Heart left ventricle (tissue), 16 donors: ENCODE measurements around the gene HMGA1. TPM values are rescaled to one million over a fixed set of nuclear protein-coding genes. Genes with fewer than 3 reads are reported as not detected.

ENCODE experiments used
- ATAC-seq, 4 donors: fragments of 200-7000 bp; cut with Tn5 transposase; one replicate each; pipeline ENCODE4 v1.9.1; 2020 to 2022; ENCODE audit warnings: moderate library complexity in 4 of 4, mild to moderate bottlenecking in 3 of 4, moderate number of reproducible peaks in 1 of 4
- DNase-seq, 5 donors: peaks; one replicate each; pipeline ENCODE4 v3.0.0-alpha.2; 2020
- H3K27ac ChIP-seq, 12 donors: fragments of 200-600 bp; sonication (generic) in 4 of 12; one replicate each; pipeline versions ENCODE4 v1.5.0 to v1.8.0; 2016 to 2022; ENCODE audit warnings: mild to moderate bottlenecking in 2 of 12
- H3K27me3 ChIP-seq, 9 donors: fragments of 200-600 bp; sonication (generic) in 2 of 9; one replicate each; pipeline versions ENCODE4 v1.5.1 to v1.8.0; 2016 to 2022; ENCODE audit warnings: mild to moderate bottlenecking in 3 of 9
- H3K36me3 ChIP-seq, 9 donors: fragments of 200-600 bp; sonication (generic) in 2 of 9; one replicate each; pipeline versions ENCODE4 v1.5.0 to v1.8.0; 2018 to 2022; ENCODE audit warnings: mild to moderate bottlenecking in 2 of 9
- H3K4me1 ChIP-seq, 12 donors: fragments of 200-600 bp; sonication (generic) in 4 of 12; one replicate each; pipeline versions ENCODE4 v1.5.0 to v1.8.0; 2016 to 2022; ENCODE audit warnings: mild to moderate bottlenecking in 3 of 12
- H3K4me3 ChIP-seq, 12 donors: fragments of 200-600 bp; sonication (generic) in 4 of 12; one replicate each; pipeline versions ENCODE4 v1.5.0 to v1.8.0; 2017 to 2022; ENCODE audit warnings: mild to moderate bottlenecking in 9 of 12, moderate library complexity in 4 of 12
- H3K9me3 ChIP-seq, 12 donors: fragments of 200-600 bp; sonication (generic) in 4 of 12; one replicate each; pipeline versions ENCODE4 v1.5.0 to v1.8.0; 2016 to 2022; ENCODE audit warnings: mild to moderate bottlenecking in 1 of 12
- POLR2A ChIP-seq, 2 donors: fragments of 450-650 bp; IDR thresholded peaks; one replicate each; pipeline ENCODE4 v1.6.1; 2017; ENCODE audit warnings: antibody characterized with exemption in 2 of 2, mild to moderate bottlenecking in 2 of 2, moderate library complexity in 2 of 2
- WGBS, 4 donors: extraction: QIAGEN DNeasy Blood & Tissue Kit in 2 of 4; methylation state at CpG; one replicate each; pipeline versions ENCODE4 v1.1.5 to v1.1.7; 2013 to 2018; 5-methylcytosine and 5-hydroxymethylcytosine counted together
- intact Hi-C, 10 donors: fragments of 100-400 bp; cut with DNase I; formaldehyde crosslinking; loops; one replicate each; pipeline versions ENCODE4 v1.11.1 to v1.14.2; 2022
- polyA plus RNA-seq, 2 donors: library from polyadenylated mRNA; stranded (reverse); fragments of 200-250 nt; gene quantifications; one replicate each; pipeline ENCODE4 v1.2.3, GENCODE V29; 2013
- total RNA-seq, 9 donors: library from RNA; depleted of rRNA in 2 of 9; stranded (reverse); fragments of >200 nt in 2 of 9; fragmentation: NEBNext Ultra II Directional in 3 of 9; extraction: Animal tissue kit (Norgen Biotek cat#: 25700) in 3 of 9; gene quantifications; one replicate each; pipeline versions ENCODE4 v1.1.0 to v1.2.4, GENCODE V29; 2016 to 2023
- TF ChIP-seq, protein P1 (sequence below), 12 donors: fragments of 200-600 bp; sonication (generic) in 4 of 12; IDR thresholded peaks; one replicate each; pipeline versions ENCODE4 v1.5.0 to v1.8.0; 2018 to 2022; ENCODE audit warnings: antibody characterized with exemption in 12 of 12, mild to moderate bottlenecking in 5 of 12
- donor health status: ischemic (EF 13 %, LVEDD 7.1; RV severe dilation, severe dysfunction).
- donor health status: healthy with polysubstance abuse.
- donor health status: DM: no; HTN: yes; CAD: no.
- donor health status: DM: no; HTN: no; CAD: no.
- donor health status: ischemic (EF 25% LVEDD 6.9; RV normal size, moderate dysfunction).
- donor health status: ischemic (EF 25% LVEDD 5.7; RV mildly dilated, moderate dysfunction).
- donor health status: healthy.
- donor health status: DM: yes; HTN: yes; CAD: no.
- donor health status: ischemic (EF 35%, LVEDD 5.7; RV mildly dilated, moderate dysfunction).
- donor health status: nonischemic (EF 11% LVEDD 7.7; RV severe dilation, severe dysfunction).
- donor health status: DM: yes; HTN: yes; CAD: no.
- donor health status: PGD.
- donor health status: ischemic (EF 29% LVEDD 5.4; RV normal size, mild dysfunction).
- donor health status: nonischemic (EF 23%, LVEDD 6.1; RV moderate dilation, normal function).

Gene HMGA1
- total and polyA plus RNA-seq, 11 donors, result 23.0 to 76.1 (median 44.8) TPM

DNA sequence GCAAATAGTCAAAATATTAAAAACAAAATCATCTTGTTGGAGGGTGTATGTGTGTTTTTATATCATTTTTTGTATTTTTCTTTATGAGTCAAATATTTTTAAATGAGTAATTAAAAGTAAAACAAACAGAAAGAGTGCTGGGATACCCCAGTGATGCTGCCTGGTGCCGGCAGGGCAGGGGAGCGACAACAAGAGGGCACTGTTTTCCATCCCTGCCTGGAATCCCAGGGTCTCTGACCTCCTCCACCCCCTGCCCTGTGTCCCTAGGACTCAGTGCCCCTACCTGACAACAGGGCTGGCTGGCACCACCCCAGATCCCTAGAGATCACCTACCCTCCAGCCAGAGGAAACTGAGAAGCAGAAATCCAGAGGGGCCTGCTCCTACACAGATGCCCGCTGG lies 41.9 kb upstream of the HMGA1 start:
- Histone ChIP-seq H3K4me3 (no peak overlapping the region), H3K4me1 (peaks cover 0 to 15% (median 5%) of the 10 kb centered on the region in 12 donors), H3K9me3 (no peaks in the 10 kb centered on the region), H3K36me3 (no peaks in the 10 kb centered on the region), H3K27me3 (no peaks in the 10 kb centered on the region), H3K27ac (no peak overlapping the region)
- 78 to 89% (median 82%) methylated on average over 2 to 3 of the region's 3 CpGs for WGBS, 4 donors
- ATAC-seq, result no peak
- intact Hi-C loops, result loop anchor here in 9 of 10 donors (2.0 to 10.0 kb wide), 8 partner anchors 38 to 413 kb away; partner anchors contain the start of genes SMIM29 (in 4 of the 9) and HMGA1 (in 1 of the 9)
- DNase-seq, result no peak
- TF ChIP-seq, protein P1, sequence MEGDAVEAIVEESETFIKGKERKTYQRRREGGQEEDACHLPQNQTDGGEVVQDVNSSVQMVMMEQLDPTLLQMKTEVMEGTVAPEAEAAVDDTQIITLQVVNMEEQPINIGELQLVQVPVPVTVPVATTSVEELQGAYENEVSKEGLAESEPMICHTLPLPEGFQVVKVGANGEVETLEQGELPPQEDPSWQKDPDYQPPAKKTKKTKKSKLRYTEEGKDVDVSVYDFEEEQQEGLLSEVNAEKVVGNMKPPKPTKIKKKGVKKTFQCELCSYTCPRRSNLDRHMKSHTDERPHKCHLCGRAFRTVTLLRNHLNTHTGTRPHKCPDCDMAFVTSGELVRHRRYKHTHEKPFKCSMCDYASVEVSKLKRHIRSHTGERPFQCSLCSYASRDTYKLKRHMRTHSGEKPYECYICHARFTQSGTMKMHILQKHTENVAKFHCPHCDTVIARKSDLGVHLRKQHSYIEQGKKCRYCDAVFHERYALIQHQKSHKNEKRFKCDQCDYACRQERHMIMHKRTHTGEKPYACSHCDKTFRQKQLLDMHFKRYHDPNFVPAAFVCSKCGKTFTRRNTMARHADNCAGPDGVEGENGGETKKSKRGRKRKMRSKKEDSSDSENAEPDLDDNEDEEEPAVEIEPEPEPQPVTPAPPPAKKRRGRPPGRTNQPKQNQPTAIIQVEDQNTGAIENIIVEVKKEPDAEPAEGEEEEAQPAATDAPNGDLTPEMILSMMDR (IDR thresholded peaks at IDR 0.05), result no peak
- no peak for TF ChIP-seq POLR2A (IDR thresholded peaks at IDR 0.05)

DNA sequence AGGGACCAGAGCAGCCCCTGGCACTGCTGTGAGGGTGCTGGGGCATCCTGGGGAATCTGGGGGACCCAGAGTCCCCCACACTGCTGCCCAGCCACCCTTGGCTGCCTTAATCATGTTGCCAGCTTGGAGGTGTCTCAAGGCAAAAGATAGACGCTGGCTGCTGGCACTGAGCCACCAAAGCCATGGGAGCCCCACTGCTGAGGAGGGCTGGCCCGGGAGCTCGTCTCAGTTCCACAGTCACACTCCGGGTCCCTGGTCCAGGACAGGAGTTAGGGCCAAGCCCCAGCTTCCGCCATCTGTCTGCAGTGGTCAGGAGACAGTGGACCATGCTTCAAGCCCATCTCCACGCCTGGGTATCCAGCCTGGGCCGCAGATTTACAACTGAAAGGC lies 41.0 kb upstream of the HMGA1 start:
- Histone ChIP-seq H3K4me1 (peaks cover 0 to 11% (median 5%) of the 10 kb centered on the region in 12 donors), H3K9me3 (no peaks in the 10 kb centered on the region), H3K4me3 (peak overlapping the region in 5 of 12 donors; percentile 53 to 65 (median 59)), H3K27ac (no peak overlapping the region), H3K27me3 (no peaks in the 10 kb centered on the region), H3K36me3 (no peaks in the 10 kb centered on the region)
- intact Hi-C loops, result loop anchor here (1.0 to 10.0 kb wide), 14 partner anchors 37 to 413 kb away; partner anchors contain the start of genes SMIM29 (in 5 of the 10) and HMGA1 (in 1 of the 10)
- ATAC-seq, result peak in 1 of 4 donors; percentile 12
- 51 to 54% (median 52%) methylated on average over 3 to 7 of the region's 7 CpGs for WGBS, 4 donors
- TF ChIP-seq, protein P1 (IDR thresholded peaks at IDR 0.05), result no peak
- TF ChIP-seq POLR2A (IDR thresholded peaks at IDR 0.05), result no peak
- no peak for DNase-seq

DNA sequence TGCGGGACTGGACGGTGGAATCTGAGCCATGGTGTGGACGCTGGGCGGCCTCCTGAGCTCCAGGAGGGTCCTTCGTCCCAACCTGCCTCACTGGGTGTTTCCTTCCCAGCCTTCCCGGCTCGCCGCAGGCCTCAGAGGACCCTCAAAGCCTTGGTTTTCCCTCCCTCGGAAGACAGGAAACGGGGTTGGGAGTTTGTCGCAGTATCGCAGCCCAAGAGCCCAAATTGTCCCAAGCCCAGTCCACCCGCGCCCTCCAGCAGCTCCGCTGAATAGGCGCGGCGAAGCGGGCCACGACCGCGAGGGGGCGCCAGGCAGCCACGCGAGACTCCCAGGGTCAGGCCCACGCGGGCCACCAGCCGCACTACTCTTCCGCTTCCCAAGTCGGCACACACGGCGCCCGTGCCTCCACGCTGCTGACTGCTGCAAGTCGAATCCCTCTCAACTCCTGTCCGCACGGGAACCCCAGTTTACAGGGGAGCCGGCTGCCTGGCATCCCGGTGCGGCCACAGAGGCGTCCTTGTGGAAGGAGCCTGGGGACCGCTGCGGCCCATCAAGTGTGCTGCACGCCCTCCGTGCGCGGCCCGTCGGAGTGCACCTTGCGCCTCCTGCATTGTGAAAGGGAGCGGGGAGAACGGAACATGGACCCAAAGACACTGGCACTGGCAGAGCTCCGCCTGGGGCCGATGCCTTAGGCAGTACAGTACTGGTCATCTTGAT lies 40.4 kb upstream of the HMGA1 start:
- Histone ChIP-seq H3K27ac (peak overlapping the region in 1 of 12 donors; percentile 8), H3K4me1 (peaks cover 0 to 11% (median 5%) of the 10 kb centered on the region in 12 donors), H3K36me3 (no peaks in the 10 kb centered on the region), H3K4me3 (peak overlapping the region in 11 of 12 donors; percentile 11 to 68 (median 59)), H3K27me3 (no peaks in the 10 kb centered on the region), H3K9me3 (no peaks in the 10 kb centered on the region)
- ATAC-seq (peak; percentile 90 to 99 (median 98)), DNase-seq (peak; percentile 83 to 94 (median 86))
- TF ChIP-seq, protein P1 (IDR thresholded peaks at IDR 0.05), result peak; percentile 94 to 100 (median 98)
- no peak for TF ChIP-seq POLR2A (IDR thresholded peaks at IDR 0.05)
- intact Hi-C loops, result loop anchor here (1.0 to 10.0 kb wide), 13 partner anchors 36 to 413 kb away; partner anchors contain the start of genes SMIM29 (in 5 of the 10) and HMGA1 (in 1 of the 10)
- 2 to 10% (median 5%) methylated on average over 34 to 54 of the region's 54 CpGs for WGBS, 4 donors

DNA sequence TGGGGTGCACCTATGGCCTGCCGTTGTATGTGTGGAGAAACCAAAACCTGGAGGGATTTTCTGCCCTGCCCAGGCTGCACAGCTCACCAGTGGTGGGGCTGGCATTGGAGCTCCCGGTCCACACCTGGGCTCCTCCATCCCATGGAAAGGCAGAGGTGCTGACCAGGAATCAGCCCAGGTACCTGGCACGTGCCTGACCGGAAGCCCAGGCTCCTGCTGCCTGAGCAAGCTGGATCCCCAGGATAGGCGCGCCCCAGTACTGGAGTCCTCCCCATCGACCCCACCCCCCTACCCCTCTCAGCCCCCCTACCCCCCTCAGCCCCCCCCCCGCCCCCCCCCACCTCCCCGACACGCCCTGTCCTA lies 39.9 kb upstream of the HMGA1 start:
- no peaks in the 10 kb centered on the region for H3K27me3 ChIP-seq
- H3K9me3 ChIP-seq, result no peaks in the 10 kb centered on the region
- intact Hi-C loops, result loop anchor here (1.0 to 10.0 kb wide), 13 partner anchors 35 to 412 kb away; partner anchors contain the start of genes SMIM29 (in 5 of the 10) and HMGA1 (in 1 of the 10)
- DNase-seq (no peak), ATAC-seq (no peak)
- H3K4me3 ChIP-seq, result peak overlapping the region in 11 of 12 donors; percentile 11 to 68 (median 59)
- TF ChIP-seq, protein P1 (IDR thresholded peaks at IDR 0.05), result no peak
- no peak for TF ChIP-seq POLR2A (IDR thresholded peaks at IDR 0.05)
- no peak overlapping the region for H3K27ac ChIP-seq
- 63 to 84% (median 68%) methylated on average over 8 to 10 of the region's 10 CpGs for WGBS, 4 donors
- peaks cover 0 to 11% (median 5%) of the 10 kb centered on the region in 12 donors for H3K4me1 ChIP-seq
- H3K36me3 ChIP-seq, result no peaks in the 10 kb centered on the region
